Suprapubic skin (tissue), 4 donors: ENCODE results near the gene DPYD.

Experiments used
- POLR2A ChIP-seq, 2 donors: fragments of 450-650 bp; IDR thresholded peaks; one replicate each; pipeline ENCODE4 v1.6.1; 2017; ENCODE audit warnings: antibody characterized with exemption in 2 of 2, mild to moderate bottlenecking in 2 of 2, moderate library complexity in 2 of 2
- POLR2AphosphoS5 ChIP-seq, 3 donors: sonication (generic); formaldehyde crosslinking; IDR thresholded peaks; one replicate each; pipeline ENCODE4 v1.6.1; 2017; ENCODE audit warnings: antibody characterized with exemption in 3 of 3
- TF ChIP-seq, protein P1 (sequence below), 2 donors: fragments of 200-600 bp in 1 of 2; fragments of 450-650 bp in 1 of 2; sonication (generic) in 1 of 2; IDR thresholded peaks; one replicate each; pipeline ENCODE4 v1.5.1; 2016 to 2019; ENCODE audit warnings: antibody characterized with exemption in 2 of 2, mild to moderate bottlenecking in 1 of 2, moderate library complexity in 1 of 2

- TF ChIP-seq, protein P1, sequence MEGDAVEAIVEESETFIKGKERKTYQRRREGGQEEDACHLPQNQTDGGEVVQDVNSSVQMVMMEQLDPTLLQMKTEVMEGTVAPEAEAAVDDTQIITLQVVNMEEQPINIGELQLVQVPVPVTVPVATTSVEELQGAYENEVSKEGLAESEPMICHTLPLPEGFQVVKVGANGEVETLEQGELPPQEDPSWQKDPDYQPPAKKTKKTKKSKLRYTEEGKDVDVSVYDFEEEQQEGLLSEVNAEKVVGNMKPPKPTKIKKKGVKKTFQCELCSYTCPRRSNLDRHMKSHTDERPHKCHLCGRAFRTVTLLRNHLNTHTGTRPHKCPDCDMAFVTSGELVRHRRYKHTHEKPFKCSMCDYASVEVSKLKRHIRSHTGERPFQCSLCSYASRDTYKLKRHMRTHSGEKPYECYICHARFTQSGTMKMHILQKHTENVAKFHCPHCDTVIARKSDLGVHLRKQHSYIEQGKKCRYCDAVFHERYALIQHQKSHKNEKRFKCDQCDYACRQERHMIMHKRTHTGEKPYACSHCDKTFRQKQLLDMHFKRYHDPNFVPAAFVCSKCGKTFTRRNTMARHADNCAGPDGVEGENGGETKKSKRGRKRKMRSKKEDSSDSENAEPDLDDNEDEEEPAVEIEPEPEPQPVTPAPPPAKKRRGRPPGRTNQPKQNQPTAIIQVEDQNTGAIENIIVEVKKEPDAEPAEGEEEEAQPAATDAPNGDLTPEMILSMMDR (IDR thresholded peaks at IDR 0.05): no peak
- TF ChIP-seq POLR2A (IDR thresholded peaks at IDR 0.05): no peak
- TF ChIP-seq POLR2AphosphoS5 (IDR thresholded peaks at IDR 0.05): no peak
Observed at GRCh38 chr1:97593192-97593591, 327.6 kb downstream of the DPYD start.
